CD4-positive, alpha-beta T cell treated with Interleukin-4 for 1 hour (primary cell): ENCODE data around the gene HCK.

Experiments used
- DNase-seq, 2 donors: peaks; one replicate each; pipeline ENCODE4 v3.0.0-alpha.2; 2020 to 2022

Gene HCK

DNA sequence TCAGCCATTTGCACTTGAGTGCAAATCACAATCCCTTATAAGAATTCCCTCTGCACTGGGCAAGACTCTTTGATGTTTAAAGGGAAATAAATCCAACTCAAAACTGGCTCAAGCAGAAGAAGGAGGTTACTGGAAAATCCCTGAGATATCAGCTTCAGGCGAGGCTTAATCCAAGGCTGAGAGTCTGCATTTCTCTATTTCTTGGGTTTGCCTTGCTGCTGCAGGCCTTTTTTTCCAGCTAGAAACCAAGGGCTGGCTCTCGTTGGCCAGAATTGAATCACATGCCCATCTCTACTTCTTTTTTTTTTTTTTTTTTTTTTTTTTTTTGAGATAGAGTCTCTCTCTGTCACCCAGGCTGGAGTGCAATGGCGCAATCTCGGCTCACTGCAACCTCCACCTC is 11.7 kb downstream of the HCK start:
- DNase-seq = peak in 1 of 2 donors; percentile 32

- DNase-seq = no peak
These were observed 12.6 kb downstream of the HCK start for GRCh38 chr20:32064667-32065066.

DNA sequence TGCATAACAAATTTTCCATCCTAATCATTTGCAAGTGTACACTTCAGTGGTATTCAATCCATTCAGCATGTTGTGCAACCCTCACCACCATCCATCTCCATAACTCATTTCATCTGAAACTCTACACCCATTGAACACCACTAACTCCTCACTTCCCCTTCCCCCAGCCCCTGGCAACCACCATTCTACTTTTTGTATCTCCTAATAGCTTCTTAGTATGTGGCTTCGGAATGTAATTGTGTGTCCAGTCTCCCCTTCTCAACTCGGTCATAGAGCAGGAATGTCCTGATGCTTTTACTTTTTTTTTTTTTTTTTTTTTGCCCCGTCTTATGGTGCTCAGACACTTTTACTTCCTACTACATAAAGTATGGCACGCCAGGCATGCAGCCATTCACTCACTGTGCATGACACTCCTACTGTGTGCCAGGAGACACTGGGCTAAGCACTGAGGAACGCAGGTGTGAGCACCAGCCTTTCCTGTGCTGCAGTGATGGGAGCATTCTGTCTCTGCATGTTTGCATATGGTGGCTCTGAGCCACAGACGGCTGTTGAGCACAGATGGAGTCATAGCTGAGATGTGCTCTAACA is 15.3 kb downstream of the HCK start:
- peak in 1 of 2 donors; percentile 19 for DNase-seq

- DNase-seq = no peak
These were observed 16.1 kb downstream of the HCK start for GRCh38 chr20:32068174-32068573.

GRCh38 chr20:32069711-32070110 is 17.7 kb downstream of the HCK start:
- no peak for DNase-seq

DNA sequence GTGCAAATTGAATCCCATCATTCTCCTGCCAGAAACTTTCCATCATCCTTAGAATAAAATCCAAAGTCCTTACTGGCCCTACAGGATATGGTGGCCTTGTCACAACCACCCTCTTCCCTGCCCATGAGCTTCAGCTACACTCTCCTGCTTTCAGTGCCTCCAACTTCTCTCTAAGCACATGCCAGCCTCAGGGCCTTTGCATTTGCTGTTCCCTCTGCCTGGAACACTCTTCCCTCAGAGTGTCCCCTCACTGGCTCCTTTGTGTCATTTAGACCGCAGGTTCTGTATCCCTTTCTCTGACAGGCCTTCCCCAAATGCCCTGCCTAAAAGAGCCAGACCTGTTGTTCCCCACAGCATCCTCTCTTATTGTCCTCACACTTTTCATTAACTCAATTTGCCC is 18.2 kb downstream of the HCK start:
- DNase-seq = no peak

- no peak for DNase-seq
These were observed 18.7 kb downstream of the HCK start for GRCh38 chr20:32070690-32071213.

- no peak for DNase-seq
These were observed 19.5 kb downstream of the HCK start for GRCh38 chr20:32071395-32072167.

- no peak for DNase-seq
These were observed 20.2 kb downstream of the HCK start for GRCh38 chr20:32072168-32072750.

DNA sequence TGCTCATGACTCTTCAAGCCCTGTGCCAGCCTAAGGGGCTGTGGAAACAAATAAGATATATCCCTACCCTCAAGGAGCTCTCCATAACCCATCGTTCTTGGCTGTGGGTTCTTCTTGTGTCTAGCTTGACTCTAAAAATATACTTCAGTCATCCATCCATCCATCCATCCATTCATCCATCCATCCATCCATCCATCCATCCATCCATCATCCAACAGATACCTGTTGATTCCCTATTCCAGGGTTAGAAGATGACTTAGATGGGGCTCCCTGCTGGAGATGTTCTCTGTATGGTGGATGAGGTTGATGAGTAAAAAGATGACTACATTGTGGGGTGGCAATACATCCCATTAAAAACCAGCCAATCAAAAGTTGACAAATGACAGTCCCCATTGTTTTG is 23.5 kb downstream of the HCK start:
- DNase-seq = no peak

GRCh38 chr20:32077190-32077589 is 25.1 kb downstream of the HCK start:
- no peak for DNase-seq

- no peak for DNase-seq
These were observed 26.3 kb downstream of the HCK start for GRCh38 chr20:32078322-32078721.

- DNase-seq = no peak
These were observed 26.7 kb downstream of the HCK start for GRCh38 chr20:32078791-32079190.

- DNase-seq = no peak
These were observed 27.6 kb downstream of the HCK start for GRCh38 chr20:32079655-32080109.

DNA sequence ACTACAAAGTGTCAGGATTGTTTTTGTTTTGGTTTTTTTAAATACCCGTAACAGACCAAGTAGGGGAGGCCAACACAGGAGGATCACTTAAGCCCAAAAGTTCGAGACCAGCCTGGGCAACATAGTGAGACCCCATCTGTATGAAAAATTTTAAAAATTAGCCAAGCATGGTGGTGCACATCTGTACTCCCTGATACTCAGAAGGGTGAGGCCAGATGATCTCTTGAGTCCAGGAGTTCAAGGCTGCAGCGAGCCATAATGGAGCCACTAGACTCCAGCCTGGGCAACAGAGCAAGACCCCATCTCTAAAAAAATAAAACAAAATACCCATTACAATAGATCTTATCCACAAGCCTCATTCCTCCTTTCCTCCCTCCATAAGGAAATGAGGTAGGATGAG is 28.7 kb downstream of the HCK start:
- DNase-seq = no peak

DNA sequence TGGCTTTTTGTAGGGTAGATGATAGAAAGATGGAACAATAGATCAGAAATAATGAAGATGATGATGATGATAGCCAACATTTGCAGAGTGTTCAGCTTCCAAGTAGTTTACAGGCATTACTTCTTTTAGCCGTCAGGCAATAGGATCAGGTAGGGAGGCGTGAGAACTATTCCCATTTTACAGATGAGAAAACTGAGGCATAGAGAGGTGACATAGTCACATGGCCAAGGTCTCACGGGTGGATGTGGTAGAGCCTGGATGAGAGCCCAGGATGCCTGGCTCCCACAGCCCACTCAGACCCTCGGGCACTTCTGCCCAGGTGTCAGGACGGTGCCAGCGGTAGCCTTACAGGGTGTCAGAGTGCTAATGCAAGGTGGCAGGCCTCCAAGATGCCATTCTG is 31.4 kb downstream of the HCK start:
- DNase-seq = no peak

DNA sequence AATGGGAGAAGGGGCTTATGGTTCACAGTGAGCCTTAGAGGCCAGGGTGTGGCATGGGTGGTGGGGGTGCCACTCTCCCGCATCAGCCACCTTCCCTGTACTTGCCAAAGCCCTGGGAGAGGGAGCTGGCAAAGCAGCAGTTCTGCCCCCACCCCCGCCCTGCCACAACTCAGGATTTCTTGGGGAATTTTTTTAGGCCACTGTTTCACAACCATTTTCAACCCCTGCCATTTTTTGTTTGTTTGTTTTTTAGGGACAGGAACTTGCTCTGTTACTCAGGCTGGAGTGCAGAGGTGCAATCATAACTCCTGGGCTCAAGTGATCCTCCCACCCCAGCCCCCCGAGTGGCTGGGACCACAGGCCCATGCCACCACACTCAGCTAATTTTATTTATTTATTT is 35.0 kb downstream of the HCK start:
- DNase-seq = no peak

GRCh38 chr20:32088759-32089158 is 36.7 kb downstream of the HCK start:
- DNase-seq = no peak

GRCh38 chr20:32089637-32090362 is 37.8 kb downstream of the HCK start:
- DNase-seq = no peak

DNA sequence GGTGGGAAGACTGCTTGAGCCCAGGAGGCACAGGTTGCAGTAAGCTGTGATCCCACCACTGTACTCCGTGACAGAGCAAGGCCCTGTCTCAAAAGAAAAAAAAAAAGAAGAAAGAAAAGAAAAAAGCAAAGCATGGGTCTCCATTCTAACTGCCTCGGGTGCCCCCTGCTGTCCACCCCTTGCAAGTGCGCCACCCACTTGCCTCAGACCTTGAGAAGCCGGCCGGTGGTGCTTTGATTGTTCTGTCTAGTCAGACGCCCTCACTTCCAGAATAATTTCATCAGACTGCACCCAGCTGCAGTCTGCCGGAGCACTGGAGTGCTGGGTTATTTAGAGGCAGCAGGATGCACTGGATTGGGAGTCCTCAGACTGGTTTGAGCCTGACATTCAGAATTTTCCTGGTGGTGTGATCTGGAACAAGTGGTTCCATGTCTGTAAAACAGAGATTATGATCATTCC is 39.9 kb downstream of the HCK start:
- DNase-seq = peak; percentile 71 to 78

- DNase-seq = no peak
These were observed 46.7 kb downstream of the HCK start for GRCh38 chr20:32098786-32099185.

GRCh38 chr20:32108814-32109391 is 56.9 kb downstream of the HCK start:
- DNase-seq = no peak
